Measurements from ENCODE around the gene DUSP28. TPM values are rescaled to one million over a fixed set of nuclear protein-coding genes. Genes with fewer than 3 reads are reported as not detected.
A peak's percentile ranks its signal among the peaks of the same experiment; 100 is the strongest.

The DUSP28 gene
- total RNA-seq, 1 experiment from 2014 or later = 4.9 TPM

DNA sequence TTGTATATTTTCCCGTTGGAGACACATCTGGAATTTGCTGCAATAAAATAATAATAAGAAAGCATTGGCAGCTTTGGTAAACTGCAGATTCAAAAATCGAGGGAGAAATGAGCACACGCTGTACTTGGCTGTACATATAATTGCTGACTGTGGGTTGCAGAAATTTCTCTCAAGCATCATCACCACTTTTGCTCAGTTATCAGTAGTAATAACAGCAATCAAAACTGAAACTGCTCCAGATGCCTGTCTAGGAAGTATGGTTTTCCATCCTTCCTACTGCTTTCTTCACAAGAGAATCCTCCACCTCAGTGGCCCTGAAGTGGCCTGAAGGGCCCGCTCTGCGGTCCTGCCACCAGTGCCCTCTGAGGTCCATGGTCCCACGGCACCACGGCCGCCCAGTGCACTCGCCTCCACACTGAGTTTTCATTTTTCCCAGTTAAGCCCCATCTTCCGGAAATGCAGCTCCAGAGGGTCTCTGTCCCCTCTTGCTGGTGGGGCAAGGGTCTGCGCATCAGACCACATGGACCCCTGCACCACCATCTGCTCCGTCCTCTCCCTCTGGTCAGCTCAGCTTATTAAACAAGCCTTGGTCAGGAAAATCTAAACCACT lies 3.9 kb downstream of the DUSP28 start:
- Histone ChIP-seq H3K36me3 (ENCODE audit: insufficient read depth, low read length, poor library complexity, severe bottlenecking) (no peaks in the 10 kb centered on the region), H3K27ac (ENCODE audit: low read depth, low read length, poor library complexity, severe bottlenecking) (no peak overlapping the region), H3K4me3 (ENCODE audit: low read depth, low read length, poor library complexity, severe bottlenecking) (no peak overlapping the region), H3K4me1 (ENCODE audit: insufficient read depth, low read length, poor library complexity, severe bottlenecking) (peaks cover 28% of the 10 kb centered on the region), H3K27me3 (replicated peaks; ENCODE audit: insufficient read depth, low read depth, low read length, poor library complexity) (no peaks in the 10 kb centered on the region), H3K9me3 (ENCODE audit: low read depth, low read length, poor library complexity, severe bottlenecking) (no peaks in the 10 kb centered on the region)
- intact Hi-C loops (cut with micrococcal nuclease; ENCODE audit: unreplicated experiment) = no loop called here
- no peak for DNase-seq (ENCODE audit: low spot score)
- BruUV-seq (replicated peaks) = no TSS peak
- no peak for TF ChIP-seq EZH2 (IDR thresholded peaks at IDR 0.05; ENCODE audit: borderline replicate concordance, low read depth, low read length, poor library complexity, severe bottlenecking)
- TF ChIP-seq, protein P1, sequence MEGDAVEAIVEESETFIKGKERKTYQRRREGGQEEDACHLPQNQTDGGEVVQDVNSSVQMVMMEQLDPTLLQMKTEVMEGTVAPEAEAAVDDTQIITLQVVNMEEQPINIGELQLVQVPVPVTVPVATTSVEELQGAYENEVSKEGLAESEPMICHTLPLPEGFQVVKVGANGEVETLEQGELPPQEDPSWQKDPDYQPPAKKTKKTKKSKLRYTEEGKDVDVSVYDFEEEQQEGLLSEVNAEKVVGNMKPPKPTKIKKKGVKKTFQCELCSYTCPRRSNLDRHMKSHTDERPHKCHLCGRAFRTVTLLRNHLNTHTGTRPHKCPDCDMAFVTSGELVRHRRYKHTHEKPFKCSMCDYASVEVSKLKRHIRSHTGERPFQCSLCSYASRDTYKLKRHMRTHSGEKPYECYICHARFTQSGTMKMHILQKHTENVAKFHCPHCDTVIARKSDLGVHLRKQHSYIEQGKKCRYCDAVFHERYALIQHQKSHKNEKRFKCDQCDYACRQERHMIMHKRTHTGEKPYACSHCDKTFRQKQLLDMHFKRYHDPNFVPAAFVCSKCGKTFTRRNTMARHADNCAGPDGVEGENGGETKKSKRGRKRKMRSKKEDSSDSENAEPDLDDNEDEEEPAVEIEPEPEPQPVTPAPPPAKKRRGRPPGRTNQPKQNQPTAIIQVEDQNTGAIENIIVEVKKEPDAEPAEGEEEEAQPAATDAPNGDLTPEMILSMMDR (conservative IDR thresholded peaks at IDR 0.05; ENCODE audit: low read depth, low read length) = no peak
- ChIA-PET POLR2A (ENCODE audit: low non-redundant PET) (no interaction called here), CTCF (no interaction called here)

DNA sequence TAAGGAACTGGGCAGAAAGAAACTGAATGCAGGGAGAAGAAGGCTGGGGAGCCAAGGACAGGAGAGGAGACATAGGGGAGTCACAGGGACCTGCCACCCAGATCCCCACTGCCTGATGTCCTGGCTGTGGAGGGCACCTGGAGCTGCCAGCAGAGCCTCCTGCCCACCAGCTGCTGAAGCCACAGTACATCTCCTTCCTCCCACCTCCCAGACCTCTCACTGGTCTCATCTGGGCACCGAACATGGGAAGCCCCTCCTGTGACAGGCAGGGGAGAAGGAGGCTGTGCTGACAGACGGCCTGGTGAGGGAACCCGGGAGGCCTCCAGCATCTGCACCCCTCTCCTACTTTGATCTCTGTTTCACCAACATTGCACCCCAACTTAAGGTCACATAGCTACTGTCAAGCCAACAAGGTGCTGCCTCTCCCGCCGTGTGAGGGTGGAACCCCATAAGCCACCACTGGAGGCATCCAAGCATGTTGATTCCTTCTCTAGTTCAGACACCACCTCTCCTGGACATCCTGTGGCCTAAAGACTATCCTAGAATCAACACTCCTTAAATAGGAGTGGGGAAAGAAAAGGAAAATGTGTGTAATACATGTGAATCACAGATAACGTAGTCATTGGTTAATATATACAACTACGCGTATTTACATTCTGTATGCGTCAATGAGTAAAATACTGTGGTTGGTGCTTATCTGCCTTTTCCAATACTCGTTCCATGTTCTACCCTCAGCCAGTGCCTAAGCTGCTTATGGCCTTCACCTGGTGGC lies 4.6 kb downstream of the DUSP28 start:
- ChIA-PET CTCF (no interaction called here), POLR2A (ENCODE audit: low non-redundant PET) (no interaction called here)
- Histone ChIP-seq H3K4me3 (ENCODE audit: low read depth, low read length, poor library complexity, severe bottlenecking) (no peak overlapping the region), H3K9me3 (ENCODE audit: low read depth, low read length, poor library complexity, severe bottlenecking) (no peaks in the 10 kb centered on the region), H3K27me3 (replicated peaks; ENCODE audit: insufficient read depth, low read depth, low read length, poor library complexity) (no peaks in the 10 kb centered on the region), H3K27ac (ENCODE audit: low read depth, low read length, poor library complexity, severe bottlenecking) (no peak overlapping the region), H3K4me1 (ENCODE audit: insufficient read depth, low read length, poor library complexity, severe bottlenecking) (peaks cover 23% of the 10 kb centered on the region), H3K36me3 (ENCODE audit: insufficient read depth, low read length, poor library complexity, severe bottlenecking) (no peaks in the 10 kb centered on the region)
- intact Hi-C loops (cut with micrococcal nuclease; ENCODE audit: unreplicated experiment) = no loop called here
- TF ChIP-seq, protein P1 (conservative IDR thresholded peaks at IDR 0.05; ENCODE audit: low read depth, low read length) = no peak
- no peak for TF ChIP-seq EZH2 (IDR thresholded peaks at IDR 0.05; ENCODE audit: borderline replicate concordance, low read depth, low read length, poor library complexity, severe bottlenecking)
- no TSS peak for BruUV-seq (replicated peaks)
- DNase-seq (ENCODE audit: low spot score) = no peak

DNA sequence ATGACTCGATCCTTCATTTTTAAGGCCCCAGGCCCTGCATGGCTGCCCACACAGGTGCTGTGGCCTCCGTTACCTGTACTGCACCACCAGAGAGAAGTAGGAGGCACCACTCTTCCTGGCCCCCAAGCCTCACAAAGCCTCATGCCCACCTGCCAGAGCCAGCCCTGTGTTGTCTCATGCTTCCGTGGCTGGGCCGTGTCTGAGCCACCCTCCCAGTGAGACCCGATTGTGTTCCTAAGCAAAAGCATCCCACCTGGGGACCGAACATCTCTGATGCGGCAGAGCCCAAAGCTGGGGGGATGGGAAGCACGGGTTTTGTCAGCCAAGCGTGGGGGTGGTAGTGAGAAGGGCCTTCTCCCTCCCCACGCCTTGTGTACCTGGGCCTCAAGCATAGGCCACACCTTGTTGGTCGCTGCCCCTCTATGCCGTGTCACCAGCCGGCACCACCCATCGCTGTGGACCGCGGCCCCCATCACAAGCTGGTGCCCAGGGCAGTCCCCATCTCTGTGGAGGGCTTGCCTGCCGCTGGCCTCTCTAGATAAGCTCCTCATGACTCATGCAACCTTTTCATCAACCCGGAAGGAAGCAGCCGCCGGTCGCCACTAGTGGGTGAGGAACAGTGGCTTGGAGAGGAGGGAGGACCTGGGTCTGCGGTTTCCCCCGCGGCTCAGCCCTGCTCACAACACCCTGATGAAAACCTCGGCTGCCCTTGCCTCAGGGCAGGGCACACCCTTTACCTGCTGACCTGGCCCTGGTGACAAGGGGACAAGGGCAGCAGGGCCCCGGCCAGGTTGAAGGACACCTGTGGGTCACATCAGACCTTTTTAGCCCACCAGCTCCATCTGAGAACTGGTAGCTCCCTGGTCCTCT lies 5.4 kb downstream of the DUSP28 start:
- intact Hi-C loops (cut with micrococcal nuclease; ENCODE audit: unreplicated experiment) = loop anchor here (1.0 kb wide), 1 partner anchor 21 kb away; the partner anchor contains the start of gene CAPN10
- CTCF ChIA-PET = interaction anchor here (1.8 kb wide), 1 partner anchor 21 kb away, joined by 14 read pairs; the partner anchor contains the start of gene CAPN10
- H3K9me3 ChIP-seq (ENCODE audit: low read depth, low read length, poor library complexity, severe bottlenecking) = no peaks in the 10 kb centered on the region
- POLR2A ChIA-PET (ENCODE audit: low non-redundant PET) = no interaction called here
- BruUV-seq (replicated peaks) = no TSS peak
- TF ChIP-seq EZH2 (IDR thresholded peaks at IDR 0.05; ENCODE audit: borderline replicate concordance, low read depth, low read length, poor library complexity, severe bottlenecking) = no peak
- TF ChIP-seq, protein P1 (conservative IDR thresholded peaks at IDR 0.05; ENCODE audit: low read depth, low read length) = no peak
- peak overlapping the region; percentile 73 for H3K27ac ChIP-seq (ENCODE audit: low read depth, low read length, poor library complexity, severe bottlenecking)
- DNase-seq (ENCODE audit: low spot score) = peak; percentile 58
- H3K4me3 ChIP-seq (ENCODE audit: low read depth, low read length, poor library complexity, severe bottlenecking) = peak overlapping the region; percentile 17
- H3K27me3 ChIP-seq (replicated peaks; ENCODE audit: insufficient read depth, low read depth, low read length, poor library complexity) = no peaks in the 10 kb centered on the region
- peaks cover 21% of the 10 kb centered on the region for H3K4me1 ChIP-seq (ENCODE audit: insufficient read depth, low read length, poor library complexity, severe bottlenecking)
- H3K36me3 ChIP-seq (ENCODE audit: insufficient read depth, low read length, poor library complexity, severe bottlenecking) = no peaks in the 10 kb centered on the region

Data from A673 (cell line).